HG02840 (cell line): ENCODE results near the gene CAPZB.

Source experiments
- ATAC-seq: cut with Tn5 transposase; IDR thresholded peaks from one replicate; pipeline ENCODE4 v1.9.1; 2021; ENCODE audit warnings: mild to moderate bottlenecking, moderate library complexity, moderate number of reproducible peaks; ENCODE audit not compliant: unreplicated experiment, low FRiP score

Gene CAPZB

DNA sequence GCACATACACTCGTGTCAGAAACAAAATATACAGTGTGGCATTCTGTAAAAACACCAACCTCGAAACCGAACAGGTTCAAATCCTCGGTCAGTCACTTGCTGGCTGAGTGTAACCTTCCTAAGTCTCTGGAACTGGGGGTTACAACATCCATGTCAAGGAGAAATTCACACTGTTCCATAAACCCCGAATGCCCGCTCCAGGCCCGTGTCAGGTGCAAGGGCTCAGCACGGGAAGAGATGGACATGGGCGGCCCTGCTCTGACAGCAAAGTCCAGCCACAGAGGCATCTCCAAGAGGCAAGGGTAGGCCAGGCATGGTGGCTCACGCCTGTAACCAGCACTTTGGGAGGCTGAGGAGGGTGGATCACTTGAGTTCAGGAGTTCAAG lies 93.8 kb downstream of the CAPZB start:
- ATAC-seq, result no peak

DNA sequence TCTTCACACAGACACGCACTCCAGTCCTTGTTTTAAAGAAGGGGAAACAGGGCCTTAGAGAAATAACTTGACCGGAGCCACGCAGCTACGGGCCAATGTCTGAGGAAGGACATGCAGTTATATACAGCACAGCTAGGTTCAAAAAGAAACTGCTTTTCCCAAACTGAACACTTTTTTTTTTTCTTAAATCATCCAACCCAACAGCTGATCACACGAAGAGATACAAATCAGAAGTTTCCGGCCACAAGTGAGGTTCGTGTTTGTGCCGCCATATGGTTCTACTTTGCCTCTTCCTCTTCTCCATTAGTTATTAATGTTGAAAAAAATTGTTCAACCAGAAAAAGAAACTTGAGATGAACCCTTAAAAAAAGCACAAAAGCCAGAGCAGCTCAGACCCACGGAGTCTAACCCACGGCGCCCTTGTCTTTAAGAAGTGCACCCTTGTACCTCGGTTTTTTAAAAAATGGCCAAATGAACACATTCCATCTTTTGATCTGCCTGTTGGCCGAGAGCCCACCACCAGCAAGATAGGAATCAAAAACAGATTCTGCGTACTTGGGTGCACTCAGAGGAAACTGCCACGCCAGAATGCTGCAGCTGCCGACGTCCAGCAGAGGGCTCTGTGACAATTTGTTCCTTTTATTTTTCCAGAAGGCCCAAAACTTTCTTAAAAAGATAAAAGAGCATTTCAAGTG lies 94.3 kb downstream of the CAPZB start:
- peak; percentile 59 for ATAC-seq

DNA sequence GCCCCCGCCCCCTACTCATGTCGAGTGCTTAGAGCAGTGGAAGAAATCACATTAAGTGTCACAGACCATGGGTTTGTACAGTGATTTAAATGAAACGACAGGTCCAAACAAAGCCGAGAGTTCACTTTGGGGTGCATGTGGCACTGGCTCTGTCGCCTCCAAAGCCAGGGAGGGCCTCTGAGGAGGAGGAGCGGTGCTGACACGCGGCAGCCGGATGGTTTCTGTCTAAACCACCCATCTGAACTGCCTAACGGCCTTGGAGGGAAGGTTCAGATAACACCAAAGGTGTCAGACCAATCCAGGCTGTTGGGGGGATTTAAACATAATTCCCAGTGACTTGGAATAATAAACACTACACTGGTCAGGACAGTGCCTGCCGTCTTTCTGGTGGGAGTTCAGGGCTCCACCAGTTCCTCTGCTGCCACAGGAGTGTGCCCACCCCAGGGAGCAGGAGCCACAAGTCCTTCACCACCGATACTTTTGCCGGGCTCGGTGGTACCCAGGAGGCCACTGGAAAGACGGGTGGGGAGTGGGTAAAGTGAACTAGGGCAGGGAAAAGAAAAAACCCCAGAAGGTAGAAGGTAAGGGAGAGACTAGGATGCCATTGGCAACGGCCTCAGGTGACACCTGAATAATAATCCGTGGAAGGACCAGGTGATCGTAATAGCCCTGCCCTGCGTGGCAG lies 95.0 kb downstream of the CAPZB start:
- ATAC-seq, result no peak

DNA sequence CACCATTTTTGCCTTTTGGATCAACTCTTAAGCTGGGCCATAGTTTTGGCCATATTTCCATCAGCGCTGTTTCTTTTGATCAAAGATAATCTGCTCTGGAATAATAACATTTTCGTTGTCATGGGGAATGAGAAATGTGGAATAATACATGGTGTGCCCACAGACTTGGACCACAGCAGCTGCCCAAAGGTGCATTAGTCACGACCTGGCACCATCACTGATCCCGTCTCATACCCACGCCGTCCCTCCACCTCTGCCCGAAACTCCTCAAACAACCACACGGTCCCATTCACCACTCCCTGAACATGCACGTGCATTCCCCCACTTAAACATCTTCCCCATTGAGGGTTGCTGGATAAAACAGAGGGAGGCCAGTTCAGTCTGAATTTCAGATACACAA lies 96.4 kb downstream of the CAPZB start:
- no peak for ATAC-seq

DNA sequence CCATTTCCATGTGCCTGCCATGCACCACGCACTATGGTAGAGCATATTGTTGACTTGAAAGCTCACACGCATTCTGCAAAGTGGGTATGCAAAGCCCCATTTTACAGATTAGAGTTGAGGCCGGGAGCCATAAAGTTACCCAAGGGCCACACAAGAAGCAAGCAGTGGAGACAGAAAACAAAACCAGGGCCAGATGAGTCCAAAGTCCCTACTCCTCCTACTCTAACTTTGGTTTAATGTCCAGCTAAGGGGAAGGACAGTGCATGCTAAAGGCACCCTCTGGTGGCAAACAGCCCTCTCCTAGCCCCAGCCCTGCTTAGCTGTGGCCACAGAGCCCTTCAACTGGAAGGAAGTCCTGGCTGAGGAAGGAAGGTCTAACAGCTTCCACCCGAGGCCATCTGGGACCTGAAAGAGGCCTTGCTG lies 98.3 kb downstream of the CAPZB start:
- ATAC-seq, result no peak

DNA sequence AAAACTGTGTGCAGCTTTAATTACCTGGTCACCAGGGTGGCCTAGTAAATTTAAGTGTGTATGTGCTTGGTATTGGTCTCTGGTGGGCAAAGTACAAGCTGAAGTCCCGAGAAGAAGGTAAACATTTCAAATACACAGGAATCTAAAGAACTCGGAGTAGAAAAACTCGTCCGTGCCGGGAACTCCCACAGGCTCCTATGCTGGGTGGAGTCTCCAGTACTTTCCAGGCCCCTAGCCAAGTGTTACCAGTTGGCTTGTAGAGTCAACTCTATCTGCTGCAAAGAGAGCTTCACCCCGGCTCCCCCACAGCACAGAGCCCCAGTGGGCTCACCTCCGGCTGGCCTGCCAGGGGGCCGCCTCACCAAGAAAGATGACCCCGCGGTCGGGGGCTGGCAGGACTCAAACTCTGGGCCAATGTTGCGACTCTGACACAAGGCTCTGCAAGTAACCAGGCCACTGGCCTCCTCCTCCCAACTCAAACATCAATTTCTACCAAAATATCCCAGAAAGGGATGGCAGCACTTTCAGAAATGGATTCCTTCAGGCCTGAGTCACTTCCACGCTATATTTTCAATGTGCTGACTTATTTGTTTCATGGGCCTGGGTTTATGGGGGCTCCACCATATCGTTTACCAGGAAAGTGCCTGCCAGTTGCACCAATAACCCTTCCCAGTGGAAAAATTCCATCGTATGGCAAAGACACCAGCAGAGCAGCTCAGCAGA lies 99.3 kb downstream of the CAPZB start:
- no peak for ATAC-seq

DNA sequence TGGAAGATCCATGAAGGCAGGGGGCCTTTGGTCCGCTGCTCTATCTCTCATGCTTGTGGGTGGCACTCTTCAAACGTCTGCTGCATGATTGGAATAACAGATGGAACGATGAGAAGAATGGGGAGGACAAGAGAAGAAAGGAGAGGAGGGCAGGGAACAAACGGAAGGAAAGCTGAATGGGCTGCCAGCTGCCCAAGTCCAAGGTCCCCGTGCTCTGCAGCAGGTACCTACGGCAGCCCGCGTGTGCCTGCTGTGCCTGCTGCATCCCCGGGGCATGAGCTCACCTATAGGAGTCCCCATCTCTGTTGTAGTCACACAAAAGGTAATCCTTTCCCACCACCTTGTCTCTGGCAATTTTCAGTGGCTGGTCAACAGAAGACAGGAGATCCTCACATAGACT lies 100.1 kb downstream of the CAPZB start:
- ATAC-seq, result no peak

DNA sequence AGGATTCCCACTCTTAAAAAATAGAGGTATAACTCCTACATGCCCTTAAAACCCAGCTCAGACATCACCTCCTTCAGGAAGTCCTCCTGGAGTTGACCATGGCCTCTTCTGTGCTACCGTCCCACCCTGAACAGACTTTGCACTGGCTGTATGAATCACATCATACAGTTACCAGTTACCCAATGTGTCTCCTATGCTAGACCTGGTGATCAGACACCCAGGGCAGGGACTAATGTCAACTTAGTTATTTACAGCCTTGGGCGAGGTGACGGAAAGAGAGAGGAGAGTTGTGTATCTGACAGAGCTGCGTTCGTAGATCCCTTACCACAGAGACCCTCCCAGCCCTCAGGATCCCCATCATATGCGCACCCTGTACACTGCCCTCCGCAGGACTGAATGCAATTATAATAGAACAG lies 100.6 kb downstream of the CAPZB start:
- no peak for ATAC-seq

DNA sequence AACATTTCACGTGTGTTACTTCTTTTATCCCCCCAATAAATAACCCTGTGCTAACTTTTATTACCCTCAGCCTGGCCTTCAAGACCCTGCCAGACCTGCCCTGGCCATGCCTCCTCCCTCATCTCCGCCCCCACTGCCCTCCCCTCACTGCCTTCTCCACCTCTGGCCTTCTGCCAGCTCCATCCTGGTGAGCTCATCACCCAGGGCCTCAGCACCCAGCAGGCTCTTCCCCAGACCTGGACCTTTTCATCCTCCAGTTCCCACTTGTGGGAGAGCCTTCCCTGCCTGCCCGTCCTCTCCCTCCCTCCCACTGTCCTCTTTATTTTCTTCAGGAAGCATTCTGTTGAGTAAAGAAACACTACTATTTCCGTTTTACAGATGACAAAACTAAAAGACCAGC lies 101.2 kb downstream of the CAPZB start:
- ATAC-seq, result no peak

DNA sequence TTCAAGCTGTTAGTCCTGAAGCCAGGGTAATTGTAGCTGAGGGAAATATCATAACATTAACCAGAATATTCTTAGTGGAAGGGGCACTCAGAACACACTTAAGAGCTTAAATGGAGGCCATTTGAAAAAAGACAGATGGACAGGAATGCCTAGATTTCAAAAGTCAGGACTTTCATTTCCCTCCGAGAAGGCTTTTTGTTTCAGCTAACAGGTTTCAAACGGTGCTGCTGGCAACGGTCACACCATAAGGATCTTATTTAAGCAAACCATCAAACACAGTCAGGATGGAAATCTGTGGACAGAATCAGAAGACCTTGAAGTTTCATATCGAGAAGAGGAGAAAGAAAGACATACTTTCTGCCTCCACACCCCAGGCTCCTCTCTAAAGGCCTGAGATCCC lies 103.1 kb downstream of the CAPZB start:
- ATAC-seq, result no peak

DNA sequence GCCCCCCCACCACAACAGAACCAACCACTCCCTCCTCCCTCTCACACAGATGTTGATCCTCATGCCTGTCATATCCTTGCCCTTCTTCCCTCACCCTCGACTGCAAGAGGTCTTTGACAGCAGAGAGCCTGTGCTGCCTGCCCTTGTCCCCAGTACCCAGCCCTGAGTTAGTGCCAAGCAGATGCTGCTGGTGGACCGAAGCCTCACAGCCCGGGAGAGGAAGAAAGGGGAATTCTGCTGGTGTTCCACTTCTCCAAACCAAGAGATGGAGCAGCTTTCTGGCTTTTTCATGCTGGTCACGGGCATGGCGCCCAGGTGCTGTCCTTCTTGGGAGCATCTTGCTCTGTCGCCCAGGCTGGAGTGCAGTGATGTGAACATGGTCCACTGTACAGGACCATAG lies 104.1 kb downstream of the CAPZB start:
- no peak for ATAC-seq

DNA sequence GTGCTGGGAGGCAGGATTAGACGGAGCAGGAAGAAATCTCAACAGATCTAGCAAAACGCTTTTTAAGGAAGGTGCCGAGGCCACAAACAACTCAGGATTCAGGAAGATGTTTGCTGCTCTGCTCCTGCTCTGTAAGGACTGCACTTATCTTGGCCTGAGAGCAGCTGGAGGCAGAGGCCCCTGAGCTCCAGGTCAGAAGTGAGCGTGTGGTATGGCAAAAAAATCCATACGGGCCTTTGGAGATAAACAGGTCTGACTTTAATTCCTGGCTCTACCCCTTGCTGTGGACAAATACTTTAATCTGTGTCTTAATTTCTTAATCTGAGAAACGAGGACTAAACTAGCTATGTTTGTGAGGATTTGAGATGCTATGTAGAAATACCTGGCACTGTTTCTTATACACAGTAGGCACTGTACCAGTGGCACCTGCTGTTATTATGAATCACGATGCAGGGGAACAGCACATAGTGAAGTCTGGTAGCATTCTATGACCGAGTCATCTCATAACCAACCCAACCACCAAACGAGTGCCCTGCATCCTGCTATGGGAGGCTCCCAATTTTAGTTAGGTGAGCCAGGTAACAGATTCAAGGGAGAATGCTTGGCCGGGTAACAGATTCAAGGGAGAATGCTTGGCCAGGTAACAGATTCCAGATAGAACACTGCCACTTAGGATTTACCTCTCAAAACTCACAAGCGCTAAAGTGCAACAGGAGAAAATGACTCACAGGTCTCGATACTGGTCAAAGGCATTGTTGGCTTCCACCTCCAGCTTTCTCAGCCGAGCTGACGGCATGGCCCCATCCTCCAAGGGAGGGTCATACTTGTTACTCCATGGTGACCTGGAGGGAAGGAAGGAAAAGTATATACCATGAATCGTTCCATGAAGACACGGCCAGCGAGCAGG lies 107.3 kb downstream of the CAPZB start:
- ATAC-seq, result no peak

DNA sequence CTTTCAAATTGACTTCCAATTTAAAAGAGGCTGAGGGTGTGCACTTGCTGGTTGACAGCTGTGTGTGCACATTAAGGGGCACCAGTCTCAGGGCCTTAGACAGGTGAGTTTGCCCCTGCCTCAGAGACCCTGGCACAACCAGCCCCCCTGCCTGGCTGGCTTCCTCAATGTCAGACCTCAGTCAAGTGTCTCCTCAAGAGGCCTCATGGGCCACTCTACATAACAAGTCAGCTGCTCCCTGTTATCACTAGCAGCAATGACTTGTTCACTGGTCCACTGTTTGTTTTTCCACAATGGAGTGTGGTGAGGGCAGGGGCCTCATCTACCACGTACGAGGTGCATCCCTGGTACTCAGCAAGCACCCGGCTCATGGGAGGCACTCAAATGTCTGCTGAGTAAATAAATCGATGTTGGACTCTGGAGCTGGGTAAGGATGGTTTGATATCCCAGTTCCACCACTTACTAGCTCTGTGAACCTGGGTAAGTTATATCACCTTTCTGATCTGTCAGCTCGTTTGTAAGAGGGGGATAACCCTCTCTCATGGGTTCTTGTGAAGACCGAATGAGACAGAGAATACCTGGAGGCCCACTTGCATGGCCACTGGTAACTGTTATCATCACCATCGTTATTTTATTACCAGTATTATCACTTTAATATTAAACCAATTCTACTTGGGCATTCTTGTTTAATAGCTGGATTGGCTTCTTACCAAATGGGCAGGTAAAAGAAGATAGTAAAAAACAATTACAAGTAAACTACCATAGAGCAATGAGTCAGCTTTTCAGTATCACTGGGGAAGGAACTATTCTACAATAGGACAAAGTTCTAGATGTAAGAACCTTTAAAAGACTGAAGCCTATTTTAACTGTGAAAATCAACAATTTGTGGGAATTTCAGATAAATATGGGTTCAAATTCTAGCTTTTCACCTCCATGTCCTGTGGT lies 108.6 kb downstream of the CAPZB start:
- no peak for ATAC-seq

DNA sequence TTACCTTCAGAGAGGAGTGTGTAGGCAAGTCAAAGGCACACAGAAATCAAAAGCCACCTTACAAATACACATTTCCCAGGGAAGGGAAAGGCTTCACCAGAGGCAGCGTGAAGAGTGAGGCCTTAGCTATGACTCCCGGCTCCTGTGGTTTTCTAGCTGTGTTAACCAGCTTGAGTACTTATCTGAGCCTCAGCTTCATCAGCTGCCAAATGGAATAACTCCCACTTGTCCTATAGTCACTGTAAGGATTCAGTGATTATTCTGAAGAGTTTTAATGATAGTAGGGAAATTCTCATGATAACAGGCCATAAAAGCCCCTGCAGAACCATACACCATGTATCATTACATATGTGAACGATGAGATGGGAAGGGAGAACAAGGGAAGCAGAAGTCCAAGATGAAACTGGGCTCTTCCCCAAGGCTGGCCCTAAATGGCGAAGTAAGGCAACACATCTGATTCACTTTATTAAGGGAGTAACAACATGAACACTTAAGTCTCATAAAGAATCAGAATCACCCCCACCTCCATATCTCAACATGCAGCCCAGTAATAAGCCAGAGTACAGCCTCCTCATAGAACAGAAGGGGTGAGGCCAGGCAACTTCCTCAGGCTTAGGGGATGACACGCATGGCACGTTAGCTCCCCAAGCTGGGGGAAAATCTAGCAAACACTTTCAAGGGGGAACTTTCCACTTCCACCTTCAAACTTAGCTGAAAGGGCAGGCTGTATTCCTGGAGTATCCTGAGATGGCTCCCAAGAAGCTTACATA lies 109.5 kb downstream of the CAPZB start:
- no peak for ATAC-seq

DNA sequence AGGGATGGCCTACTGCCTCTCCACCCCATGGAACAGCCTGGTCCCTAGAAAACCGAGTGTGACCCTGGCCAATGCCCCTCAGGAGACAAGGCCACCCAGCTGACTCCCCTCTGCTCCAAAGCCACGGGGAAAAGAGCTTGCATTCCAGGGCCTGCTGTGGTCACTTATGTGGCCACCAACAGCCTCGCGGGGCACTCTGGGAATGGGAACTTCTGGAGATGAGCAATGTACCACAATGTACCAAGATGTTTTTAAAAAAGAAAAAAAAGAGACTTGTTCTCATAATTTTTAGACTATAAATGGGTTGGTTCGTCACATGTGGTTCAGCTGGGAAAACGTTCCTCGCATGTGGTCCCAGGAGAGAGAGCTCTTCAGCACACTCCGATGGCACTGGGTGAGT lies 110.4 kb downstream of the CAPZB start:
- ATAC-seq, result no peak

DNA sequence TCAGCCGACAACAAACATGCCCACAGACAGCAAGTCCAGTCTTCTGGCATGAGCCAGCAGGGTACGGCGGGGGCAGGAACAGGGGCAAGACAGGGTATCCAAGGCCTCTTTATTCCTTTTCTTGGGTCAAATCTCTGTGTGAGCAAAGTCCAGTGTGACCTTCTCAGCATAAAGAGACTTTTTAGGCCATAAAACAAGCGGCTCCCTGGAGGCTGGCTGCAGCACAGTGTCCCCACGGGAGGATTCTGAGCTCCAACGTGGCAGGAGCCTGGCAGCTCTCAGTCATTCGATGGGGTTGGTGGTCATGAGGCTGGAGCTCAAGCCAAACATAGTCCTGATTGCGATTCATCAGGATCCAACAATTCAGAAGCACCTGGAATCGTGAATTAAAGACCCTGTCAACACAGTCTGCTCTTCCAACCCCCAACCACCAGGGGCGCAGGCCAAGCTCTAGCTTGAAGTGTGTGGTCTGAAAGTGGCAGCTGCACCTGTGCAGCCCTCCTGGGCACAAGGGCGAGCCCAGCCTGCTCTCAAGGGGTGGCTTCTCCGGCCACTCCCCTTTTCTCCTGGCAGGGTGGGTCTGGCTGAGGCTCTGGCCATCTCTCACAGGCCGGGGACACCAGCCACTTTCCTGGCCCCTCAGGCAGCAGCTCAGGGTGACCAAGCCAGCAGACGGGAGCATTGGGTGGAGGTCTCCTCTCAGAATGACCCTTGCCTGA lies 111.1 kb downstream of the CAPZB start:
- no peak for ATAC-seq

DNA sequence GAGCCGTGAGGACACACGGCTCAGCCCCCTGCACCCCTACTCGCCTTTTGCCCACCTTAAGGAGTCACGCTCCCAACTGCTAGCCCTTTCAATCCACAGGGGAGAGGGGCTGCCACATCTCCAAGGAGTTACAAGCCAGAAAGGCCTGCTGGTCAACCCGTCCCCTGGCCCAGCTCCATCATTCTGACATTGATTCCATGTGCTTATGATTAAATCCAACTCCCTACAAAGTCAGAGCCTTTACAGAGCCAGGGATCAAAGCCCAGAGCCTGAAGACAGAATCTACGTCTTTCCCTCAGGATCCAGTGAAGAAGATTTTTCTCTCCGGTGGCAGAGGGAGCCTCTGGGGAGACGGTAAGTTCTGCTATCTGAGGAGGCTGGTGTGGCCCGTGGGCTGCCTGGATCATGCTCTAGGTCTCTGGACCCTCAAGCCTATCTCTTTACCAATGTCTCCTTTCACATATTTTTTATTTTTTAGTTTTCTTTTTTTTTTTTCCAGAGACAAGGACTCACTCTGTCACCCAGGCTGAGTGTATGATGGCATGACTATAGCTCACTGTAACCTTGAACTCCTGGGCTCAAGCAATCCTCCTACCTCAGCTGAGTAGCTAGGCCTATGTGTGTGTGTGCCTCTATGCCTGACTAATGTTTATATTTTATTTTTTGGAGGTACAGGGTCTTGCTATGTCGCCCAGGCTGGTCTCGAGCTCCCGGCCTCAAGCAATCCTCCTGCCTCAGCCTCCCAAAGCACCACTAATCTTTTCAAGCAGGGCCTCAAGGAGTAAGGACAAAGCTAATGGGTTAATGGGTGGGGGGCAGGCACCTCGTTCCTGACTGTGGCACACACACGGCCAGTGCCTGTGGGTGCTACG lies 111.9 kb downstream of the CAPZB start:
- ATAC-seq, result no peak
